ENCODE measurements around the gene CHMP5. TPM values are rescaled to one million over a fixed set of nuclear protein-coding genes. Genes with fewer than 3 reads are reported as not detected.
A peak's percentile ranks its signal among the peaks of the same experiment; 100 is the strongest.

CHMP5 gene
- 129 and 164 TPM in 2 replicates for total RNA-seq (2014; rRNA removed; shearing (Covaris generic))

DNA sequence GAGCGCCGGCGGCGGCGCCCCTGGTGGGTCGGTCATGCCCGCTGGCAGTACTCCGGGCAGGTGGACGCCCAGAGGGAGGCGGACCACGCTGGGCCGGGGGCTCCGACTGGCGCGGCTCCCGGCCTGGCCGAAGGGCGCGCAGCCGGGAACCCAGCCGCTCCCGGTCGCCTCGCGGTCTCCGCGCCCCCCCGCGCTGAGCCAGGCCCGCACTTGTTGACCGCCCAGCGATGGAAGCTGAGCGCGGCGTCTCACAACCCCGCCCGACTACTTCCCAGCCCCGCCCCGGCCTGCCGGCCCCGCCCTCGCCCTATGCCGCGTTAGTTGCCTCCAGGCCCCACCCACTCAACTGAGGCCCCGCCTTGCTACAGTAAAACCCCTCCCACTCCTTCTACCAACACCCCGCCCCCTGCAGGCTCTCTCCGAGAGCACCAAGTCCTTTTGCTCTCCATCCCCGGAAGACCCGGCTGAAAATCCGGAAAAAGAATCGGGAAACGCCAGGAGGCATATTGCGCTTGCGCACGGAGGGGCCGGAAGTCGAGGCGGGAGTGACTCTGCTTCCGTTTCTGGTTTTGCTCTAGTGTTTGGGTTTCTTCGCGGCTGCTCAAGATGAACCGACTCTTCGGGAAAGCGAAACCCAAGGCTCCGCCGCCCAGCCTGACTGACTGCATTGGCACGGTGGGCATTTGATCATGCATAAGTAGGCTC lies at the start of gene CHMP5, which contains the start of gene BAG1:
CHMP5 (plus strand) TSS at position 577 of the 705 bp plus-strand sequence; CDS start at position 607, 30 bp downstream.
BAG1 (minus strand) TSS at position 236 of the 705 bp plus-strand sequence.
- DNase-seq (ENCODE audit: low spot score), result peak; percentile 96

- DNase-seq (ENCODE audit: low spot score), result no peak
Measured at GRCh38 chr9:33220681-33221567, 43.9 kb upstream of the CHMP5 start.

GRCh38 chr9:33221568-33221884 lies 43.3 kb upstream of the CHMP5 start:
- no peak for DNase-seq (ENCODE audit: low spot score)

GRCh38 chr9:33222031-33222430 lies 42.8 kb upstream of the CHMP5 start:
- no peak for DNase-seq (ENCODE audit: low spot score)

- no peak for DNase-seq (ENCODE audit: low spot score)
Measured at GRCh38 chr9:33223696-33224095, 41.2 kb upstream of the CHMP5 start.

DNA sequence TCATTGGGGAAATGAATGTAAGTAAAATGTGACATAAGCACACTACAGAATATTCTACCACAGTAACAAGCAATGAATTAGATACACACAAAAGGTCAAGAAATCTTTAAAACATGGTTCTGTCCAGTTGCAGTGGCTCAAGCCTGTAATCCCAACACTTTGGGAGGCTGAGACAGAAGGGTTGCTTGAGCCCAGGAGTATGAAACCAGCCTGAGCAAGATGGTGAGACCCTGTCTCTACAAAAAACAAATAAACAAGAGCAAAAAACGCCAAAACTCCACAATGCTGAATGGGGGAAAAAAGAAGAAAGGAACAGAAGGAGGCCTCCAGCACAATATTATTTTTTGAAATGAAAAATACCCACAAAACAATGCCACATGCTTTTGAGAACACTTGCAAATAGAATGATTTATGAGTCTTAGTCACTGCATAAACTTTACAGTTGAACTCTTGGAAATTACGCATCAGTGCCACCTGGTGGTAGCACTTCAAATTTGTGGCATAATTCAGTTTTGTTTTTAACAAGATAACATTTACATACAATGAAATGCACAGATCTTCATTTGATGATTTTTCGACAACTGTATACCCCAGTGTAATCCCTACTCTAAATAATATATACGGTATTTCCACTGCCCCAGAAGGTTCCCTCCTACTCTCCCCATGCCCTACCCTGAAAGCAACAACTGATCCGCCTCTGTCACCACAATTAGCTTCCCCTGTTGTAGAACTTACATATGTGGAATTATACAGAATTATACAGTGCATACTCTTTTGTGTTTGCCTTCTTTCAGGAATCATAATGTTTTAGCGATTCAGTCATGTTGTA lies 39.3 kb upstream of the CHMP5 start:
- DNase-seq (ENCODE audit: low spot score), result peak; percentile 69

DNA sequence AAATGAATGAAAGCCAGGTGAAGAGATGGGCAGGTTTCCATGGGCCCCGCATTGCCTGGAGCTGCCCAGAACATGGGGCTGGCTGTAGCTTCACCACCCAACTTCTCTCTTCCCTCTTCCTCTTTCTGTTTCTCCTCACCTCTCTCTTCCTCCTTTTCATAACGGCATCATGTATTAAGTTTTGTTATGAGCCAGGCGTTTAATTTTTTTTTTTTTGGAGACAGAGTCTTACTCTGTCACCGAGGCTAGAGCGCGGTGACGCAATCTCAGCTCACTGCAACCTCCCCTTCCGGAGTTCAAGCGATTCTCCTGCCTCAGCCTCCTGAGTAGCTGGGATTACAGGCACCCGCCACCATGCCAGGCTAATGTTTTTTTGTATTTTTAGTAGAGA lies 37.8 kb upstream of the CHMP5 start:
- DNase-seq (ENCODE audit: low spot score), result no peak

DNA sequence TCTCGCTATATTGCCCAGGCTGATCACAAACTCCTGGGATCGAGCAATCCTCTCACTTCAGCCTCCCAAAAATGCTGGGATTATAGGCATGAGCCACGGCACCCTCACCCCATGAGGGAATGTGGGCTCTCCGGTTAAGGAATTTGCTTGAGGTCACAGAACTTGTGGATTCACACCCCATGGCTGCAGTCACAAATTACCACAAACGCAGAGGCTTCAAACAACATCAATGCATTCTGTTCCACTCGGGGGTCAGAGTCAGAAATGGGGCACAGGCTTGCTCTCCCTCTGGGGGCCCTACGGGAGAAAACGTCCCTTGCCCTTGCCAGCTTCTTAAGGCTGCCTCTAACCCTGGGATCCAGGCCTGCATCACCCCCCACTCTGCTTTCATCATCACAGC lies 37.1 kb upstream of the CHMP5 start:
- no peak for DNase-seq (ENCODE audit: low spot score)

- DNase-seq (ENCODE audit: low spot score), result no peak
Measured at GRCh38 chr9:33228606-33229005, 36.2 kb upstream of the CHMP5 start.

DNA sequence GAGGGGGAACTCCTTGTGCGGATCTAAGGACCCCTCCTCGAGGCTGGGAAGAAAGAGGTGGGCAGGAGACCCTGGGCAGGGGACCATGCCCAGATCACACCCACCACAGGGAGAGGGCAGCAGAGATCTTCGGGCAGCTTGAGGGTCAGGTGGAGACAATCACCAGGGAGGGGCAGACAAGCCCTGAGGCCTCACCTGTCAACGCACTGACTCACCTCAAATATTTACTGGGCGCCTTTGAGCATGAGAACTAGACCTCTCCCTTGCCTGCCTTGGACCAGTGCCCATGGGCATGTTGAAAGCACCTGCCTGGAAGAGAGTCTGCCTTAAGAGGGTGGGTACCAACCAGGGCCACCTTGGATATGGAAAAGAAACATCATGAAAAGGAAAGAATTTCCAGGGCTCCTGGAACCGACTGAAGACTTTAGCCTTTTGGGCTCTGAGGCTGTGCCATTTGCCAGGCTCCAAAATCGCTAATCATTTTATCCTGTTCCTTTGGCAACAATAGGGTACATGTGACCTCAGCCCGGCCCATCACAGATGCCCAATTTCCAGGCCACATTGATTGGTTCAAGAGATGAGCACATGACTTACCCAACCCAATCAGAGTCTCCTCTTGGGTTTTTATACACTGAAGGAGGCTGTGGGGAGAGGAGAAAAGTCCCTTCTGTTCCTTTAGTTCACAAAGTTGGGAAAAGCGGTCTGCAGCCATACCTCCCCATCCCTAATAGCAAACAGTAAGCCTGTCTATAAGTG lies 35.3 kb upstream of the CHMP5 start:
- no peak for DNase-seq (ENCODE audit: low spot score)

- DNase-seq (ENCODE audit: low spot score), result peak; percentile 78
Measured at GRCh38 chr9:33230756-33231622, 33.9 kb upstream of the CHMP5 start.

DNA sequence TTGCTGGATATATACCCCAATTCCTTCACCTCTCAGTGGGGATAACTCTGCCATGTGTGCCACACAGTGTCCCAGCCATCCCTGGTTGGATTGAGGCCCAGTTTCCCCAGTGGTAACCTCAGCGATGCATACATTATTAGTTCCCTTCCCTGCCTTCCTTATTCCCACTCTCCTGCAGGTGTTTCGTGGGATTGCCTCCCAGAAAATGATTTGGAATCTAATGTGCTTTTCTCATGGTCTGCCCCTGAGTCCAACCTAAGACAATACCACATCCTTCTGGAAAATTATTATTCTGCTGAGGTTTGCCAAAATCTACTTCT lies 33.3 kb upstream of the CHMP5 start:
- no peak for DNase-seq (ENCODE audit: low spot score)

DNA sequence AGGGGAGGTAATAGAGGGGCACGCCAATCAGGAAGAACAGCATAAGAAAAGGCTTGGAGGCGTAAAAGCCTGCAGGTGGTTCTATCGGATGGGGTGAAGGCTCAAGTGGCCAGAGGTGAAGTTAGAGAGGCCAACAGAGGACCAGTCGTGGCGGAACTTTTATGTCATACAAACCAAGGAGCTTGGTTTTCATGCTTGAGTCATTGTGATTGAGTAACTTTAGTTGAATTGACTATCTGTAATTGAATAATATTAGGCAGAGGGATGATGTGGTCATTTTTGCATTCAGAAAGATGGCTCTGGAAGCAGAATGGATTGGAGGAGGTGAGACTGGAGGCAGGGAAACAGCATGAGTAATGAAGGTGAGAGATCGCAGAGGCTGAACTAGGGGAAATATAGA lies 32.0 kb upstream of the CHMP5 start:
- DNase-seq (ENCODE audit: low spot score), result no peak

DNA sequence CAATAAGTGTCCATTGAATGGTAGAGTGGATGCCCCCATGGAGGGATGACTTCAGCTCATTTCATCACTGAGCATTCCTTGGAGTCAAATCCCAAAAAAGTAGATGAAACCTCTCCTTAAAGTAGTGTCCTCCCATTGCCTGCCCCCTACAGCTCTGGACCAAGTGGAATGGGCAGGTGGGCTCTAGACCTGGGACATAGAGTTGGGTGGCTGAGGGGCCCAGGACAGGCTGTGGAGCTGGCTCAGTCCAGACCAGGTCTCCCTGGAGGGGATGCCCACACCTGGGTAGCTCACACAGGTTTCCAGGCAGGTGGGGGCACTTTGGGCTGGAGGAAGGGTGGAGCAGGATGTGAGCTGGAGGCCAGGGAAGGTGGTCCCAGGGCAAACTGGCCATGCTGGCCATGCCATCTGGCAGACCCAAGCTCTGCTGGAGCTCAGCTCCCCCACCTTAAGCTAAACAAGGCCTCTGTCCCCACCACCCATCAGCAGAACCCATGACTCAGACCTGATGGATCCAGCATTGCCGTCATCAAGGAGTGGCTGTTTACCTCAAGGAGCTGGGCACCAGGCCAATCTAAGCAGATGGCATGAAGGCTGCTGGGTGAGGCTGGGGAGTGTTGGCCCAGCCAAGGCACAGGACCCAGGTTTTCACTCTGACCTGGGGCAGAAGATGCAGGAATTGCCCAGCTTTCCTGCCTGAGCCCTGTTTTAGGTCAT lies 31.1 kb upstream of the CHMP5 start:
- peak; percentile 98 for DNase-seq (ENCODE audit: low spot score)

DNA sequence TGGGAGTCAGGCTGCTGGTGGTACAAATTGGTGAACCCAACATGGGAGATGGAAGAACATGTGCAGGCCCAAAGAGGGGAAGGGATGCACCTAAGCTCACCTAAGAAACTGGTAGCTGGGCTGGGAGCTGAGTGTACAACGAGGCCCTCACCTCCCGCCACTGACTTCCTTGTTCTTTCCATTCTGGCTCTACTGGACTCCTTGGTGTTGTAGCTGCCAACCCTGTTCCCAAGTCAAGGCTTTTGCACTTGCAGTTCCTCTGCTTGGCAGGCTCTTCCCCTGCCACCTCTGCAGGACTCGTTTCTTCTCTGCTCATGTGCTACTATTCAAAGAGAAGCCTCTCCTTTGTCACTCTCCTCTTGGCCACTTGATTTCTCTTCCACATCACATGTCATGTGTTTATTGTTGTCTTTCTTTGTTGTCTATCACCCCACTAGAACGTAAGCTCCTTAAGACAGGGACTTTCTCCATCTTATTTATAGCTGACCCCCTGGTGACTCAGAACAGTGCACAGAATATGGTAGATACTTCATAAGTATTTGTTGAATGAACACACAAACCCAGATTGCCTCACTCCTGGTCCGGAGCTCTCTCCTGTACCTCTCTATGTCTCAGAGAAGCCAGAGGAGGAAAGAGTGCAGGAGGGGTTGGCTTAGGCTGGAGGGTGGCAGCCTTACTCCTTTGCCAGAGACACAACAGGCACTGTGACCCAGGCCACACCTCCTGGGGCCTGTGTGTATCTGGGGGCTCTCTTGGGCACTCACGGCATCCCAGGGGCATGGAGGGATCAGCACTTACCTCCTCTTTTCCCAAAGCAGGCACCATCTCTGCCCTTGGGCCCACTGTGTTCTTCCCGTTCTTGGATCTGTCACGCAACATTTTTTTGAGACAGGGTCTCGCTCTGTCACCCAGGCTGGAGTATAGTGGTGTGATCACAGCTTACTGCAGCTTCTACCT lies 30.1 kb upstream of the CHMP5 start:
- no peak for DNase-seq (ENCODE audit: low spot score)

GRCh38 chr9:33236571-33236970 lies 28.3 kb upstream of the CHMP5 start:
- no peak for DNase-seq (ENCODE audit: low spot score)

DNA sequence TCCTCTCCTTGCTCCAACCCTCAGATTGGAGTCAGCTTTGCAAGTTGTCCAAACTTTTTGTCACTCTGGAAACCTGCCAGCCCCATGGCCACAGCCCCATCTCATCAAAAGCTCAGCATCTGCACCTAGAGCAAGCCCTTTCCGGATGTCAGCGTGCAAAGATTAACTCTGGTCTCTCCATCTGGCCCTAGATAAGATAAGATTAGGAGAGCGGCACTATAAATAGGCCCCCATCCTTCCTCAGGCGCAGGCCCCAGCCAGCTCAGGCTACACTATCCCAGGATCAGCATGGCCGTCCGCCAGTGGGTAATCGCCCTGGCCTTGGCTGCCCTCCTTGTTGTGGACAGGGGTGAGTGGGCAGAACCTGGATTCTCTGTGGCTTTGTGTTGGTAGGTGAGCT lies 24.9 kb upstream of the CHMP5 start, which contains the start of gene SPINK4:
SPINK4 (plus strand) TSS at position 247 of the 400 bp plus-strand sequence; CDS start at position 289, 42 bp downstream.
- DNase-seq (ENCODE audit: low spot score), result peak; percentile 48

GRCh38 chr9:33241298-33241697 lies 23.6 kb upstream of the CHMP5 start:
- DNase-seq (ENCODE audit: low spot score), result no peak

All from H4 (cell line).